HEK293 (cell line): ENCODE data around the gene NAP1L1.

Source experiments
- CTCF ChIA-PET: fragments of 350-600 bp; formaldehyde crosslinking; extraction: SDS; loops from one replicate; lab custom pipeline; 2021; ENCODE audit warnings: antibody characterized with exemption; lab: Yijun Ruan, JAX
- POLR2A ChIA-PET: fragments of 300-600 bp; formaldehyde crosslinking; extraction: SDS; loops from one replicate; lab custom pipeline; 2020; ENCODE audit warnings: antibody characterized with exemption, inconsistent platforms; lab: Yijun Ruan, JAX
- H3K27ac ChIP-seq: fragments of 200-500 bp; sonication (Bioruptor generic); 2 replicates; pipeline ENCODE4 v1.5.1; 2014; ENCODE audit warnings: low read depth, low read length, control low read depth, inconsistent platforms; ENCODE audit errors: extremely low read depth
- H3K36me3 ChIP-seq, 2 experiments: fragments of 200-500 bp in 1 of 2; sonication (Bioruptor generic) in 1 of 2; 1 replicate in 1 of 2; 2 replicates in 1 of 2; pipeline ENCODE4 v1.5.1; 2014 to 2017; ENCODE audit warnings: inconsistent platforms in 2 of 2, low read length in 2 of 2; ENCODE audit not compliant: control insufficient read depth in 2 of 2, insufficient read depth in 1 of 2
- H3K4me1 ChIP-seq: fragments of 200-500 bp; sonication (Bioruptor generic); 2 replicates; pipeline ENCODE4 v1.5.1; 2014; ENCODE audit warnings: mild to moderate bottlenecking, low read length, inconsistent platforms; ENCODE audit not compliant: control insufficient read depth, insufficient read depth
- H3K4me3 ChIP-seq: 2 replicates; pipeline ENCODE4 v1.5.1; 2011; ENCODE audit warnings: low read depth, mild to moderate bottlenecking, control low read depth, low read length, moderate library complexity
- H3K9me3 ChIP-seq: fragments of 200-500 bp; sonication (Bioruptor generic); 2 replicates; pipeline ENCODE4 v1.5.1; 2014; ENCODE audit warnings: low read depth, low read length, inconsistent platforms; ENCODE audit not compliant: control insufficient read depth, insufficient read depth
- BCL11A ChIP-seq: fragments of 450-650 bp; formaldehyde crosslinking; IDR thresholded peaks from 2 replicates; pipeline ENCODE4 v1.5.1; 2016; ENCODE audit warnings: low read depth, missing biosample characterization, missing genetic modification characterization
- HOXC10 ChIP-seq: sonication (generic); formaldehyde crosslinking; IDR thresholded peaks from 2 replicates; pipeline ENCODE4 v1.8.1; 2023; ENCODE audit warnings: mild to moderate bottlenecking, missing genetic modification reagents
- MZF1 ChIP-seq: fragments of 450-650 bp; formaldehyde crosslinking; IDR thresholded peaks from 2 replicates; pipeline ENCODE4 v1.5.1; 2017; ENCODE audit warnings: missing biosample characterization, missing genetic modification characterization, borderline replicate concordance
- SCRT2 ChIP-seq: fragments of 450-650 bp; formaldehyde crosslinking; IDR thresholded peaks from 2 replicates; pipeline ENCODE4 v1.5.1; 2016; ENCODE audit warnings: missing biosample characterization, missing genetic modification characterization
- SP2 ChIP-seq: fragments of 450-650 bp; formaldehyde crosslinking; IDR thresholded peaks from 2 replicates; pipeline ENCODE4 v1.5.1; 2016; ENCODE audit warnings: missing biosample characterization, missing genetic modification characterization
- ZBTB1 ChIP-seq: fragments of 450-650 bp; formaldehyde crosslinking; IDR thresholded peaks from 2 replicates; pipeline ENCODE4 v1.5.1; 2016; ENCODE audit warnings: missing biosample characterization, missing genetic modification characterization
- ZFP3 ChIP-seq: fragments of 450-650 bp; formaldehyde crosslinking; IDR thresholded peaks from 2 replicates; pipeline ENCODE4 v1.5.1; 2016; ENCODE audit warnings: low read depth, missing biosample characterization, missing genetic modification characterization
- ZFP69B ChIP-seq: fragments of 450-650 bp; formaldehyde crosslinking; IDR thresholded peaks from 2 replicates; pipeline ENCODE4 v1.5.1; 2016; ENCODE audit warnings: missing biosample characterization, missing genetic modification characterization
- ZNF10 ChIP-seq: fragments of 450-650 bp; formaldehyde crosslinking; IDR thresholded peaks from 2 replicates; pipeline ENCODE4 v1.5.1; 2017; ENCODE audit warnings: missing biosample characterization, missing genetic modification characterization
- ZNF146 ChIP-seq: fragments of 450-650 bp; formaldehyde crosslinking; IDR thresholded peaks from 2 replicates; pipeline ENCODE4 v1.5.1; 2016; ENCODE audit warnings: missing biosample characterization, missing genetic modification characterization
- ZNF175 ChIP-seq: fragments of 450-650 bp; formaldehyde crosslinking; IDR thresholded peaks from 2 replicates; pipeline ENCODE4 v1.5.1; 2016; ENCODE audit warnings: missing biosample characterization, missing genetic modification characterization
- ZNF24 ChIP-seq: fragments of 450-650 bp; formaldehyde crosslinking; IDR thresholded peaks from 2 replicates; pipeline ENCODE4 v1.5.1; 2016; ENCODE audit warnings: missing biosample characterization, missing genetic modification characterization
- ZNF292 ChIP-seq: fragments of 450-650 bp; formaldehyde crosslinking; IDR thresholded peaks from 2 replicates; pipeline ENCODE4 v1.5.1; 2016; ENCODE audit warnings: low read depth, missing biosample characterization, missing genetic modification characterization, borderline replicate concordance
- ZNF366 ChIP-seq: fragments of 450-650 bp; formaldehyde crosslinking; conservative IDR thresholded peaks from 2 replicates; pipeline ENCODE4 v1.5.1; 2016; ENCODE audit warnings: missing biosample characterization, missing genetic modification characterization
- ZNF404 ChIP-seq: fragments of 450-650 bp; formaldehyde crosslinking; IDR thresholded peaks from 2 replicates; pipeline ENCODE4 v1.5.1; 2017; ENCODE audit warnings: missing biosample characterization, missing genetic modification characterization
- ZNF560 ChIP-seq: fragments of 450-650 bp; formaldehyde crosslinking; IDR thresholded peaks from 2 replicates; pipeline ENCODE4 v1.5.1; 2017; ENCODE audit warnings: missing biosample characterization, missing genetic modification characterization, borderline replicate concordance
- ZNF610 ChIP-seq: fragments of 450-650 bp; formaldehyde crosslinking; IDR thresholded peaks from 2 replicates; pipeline ENCODE4 v1.5.1; 2016; ENCODE audit warnings: missing biosample characterization, missing genetic modification characterization, borderline replicate concordance
- ZNF624 ChIP-seq: fragments of 450-650 bp; formaldehyde crosslinking; IDR thresholded peaks from 2 replicates; pipeline ENCODE4 v1.5.1; 2017; ENCODE audit warnings: missing biosample characterization, missing genetic modification characterization
- ZNF629 ChIP-seq: fragments of 450-650 bp; formaldehyde crosslinking; IDR thresholded peaks from 2 replicates; pipeline ENCODE4 v1.5.1; 2017; ENCODE audit warnings: missing biosample characterization, missing genetic modification characterization
- ZNF707 ChIP-seq: fragments of 450-650 bp; formaldehyde crosslinking; IDR thresholded peaks from 2 replicates; pipeline ENCODE4 v1.5.1; 2016; ENCODE audit warnings: missing biosample characterization, missing genetic modification characterization
- TF ChIP-seq, protein P1 (sequence below): IDR thresholded peaks from 2 replicates; pipeline ENCODE4 v1.6.1; 2011; ENCODE audit warnings: mild to moderate bottlenecking, low read depth, low read length, borderline replicate concordance
- TF ChIP-seq, protein P2 (sequence below): fragments of 450-650 bp; formaldehyde crosslinking; conservative IDR thresholded peaks from 2 replicates; pipeline ENCODE4 v1.5.1; 2016; ENCODE audit warnings: low read depth, missing biosample characterization, missing genetic modification characterization

The NAP1L1 gene

DNA sequence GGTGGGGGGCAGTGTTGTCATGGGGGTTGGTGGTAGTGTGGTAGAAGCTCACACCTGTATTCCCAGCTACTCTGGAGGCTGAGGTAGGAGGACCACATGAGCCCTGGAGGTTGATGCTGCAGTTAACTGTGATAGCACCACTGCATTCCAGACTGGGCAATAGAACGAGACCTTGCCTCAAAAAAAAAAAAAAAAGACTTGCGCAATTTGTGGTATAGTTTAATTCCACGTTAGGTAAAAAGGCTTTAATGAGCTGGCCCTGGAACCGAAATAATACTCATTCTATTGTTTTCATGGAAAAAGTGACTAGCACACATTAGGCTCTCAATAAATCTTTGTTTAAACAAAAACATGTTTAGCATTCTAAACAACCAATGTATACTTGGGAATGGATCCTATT is 25.4 kb upstream of the NAP1L1 start:
- Histone ChIP-seq H3K36me3 (no peaks in the 10 kb centered on the region), H3K27ac (no peak overlapping the region), H3K9me3 (no peaks in the 10 kb centered on the region), H3K4me1 (no peaks in the 10 kb centered on the region), H3K4me3 (no peak overlapping the region)
- ChIA-PET POLR2A (interaction anchor here (0.6 kb wide), 1 partner anchor 17 kb away, joined by 4 read pairs; no protein-coding TSS in a partner anchor), CTCF (interaction anchor here (0.6 to 1.5 kb wide), 3 partner anchors 10 to 719 kb away, joined by 3 read pairs; partner anchors contain the start of gene GLIPR1L2)
- TF ChIP-seq ZNF560 (no peak), ZNF404 (tag by site-specific recombination) (no peak), ZNF629 (no peak), ZNF146 (no peak), ZNF366 (no peak), ZNF624 (tag by site-specific recombination) (no peak), ZNF24 (tag by site-specific recombination) (no peak), BCL11A (tag by site-specific recombination) (no peak), ZBTB1 (tag by site-specific recombination) (no peak), ZNF10 (tag by site-specific recombination) (no peak), ZNF175 (tag by site-specific recombination) (no peak)
- TF ChIP-seq, protein P1, sequence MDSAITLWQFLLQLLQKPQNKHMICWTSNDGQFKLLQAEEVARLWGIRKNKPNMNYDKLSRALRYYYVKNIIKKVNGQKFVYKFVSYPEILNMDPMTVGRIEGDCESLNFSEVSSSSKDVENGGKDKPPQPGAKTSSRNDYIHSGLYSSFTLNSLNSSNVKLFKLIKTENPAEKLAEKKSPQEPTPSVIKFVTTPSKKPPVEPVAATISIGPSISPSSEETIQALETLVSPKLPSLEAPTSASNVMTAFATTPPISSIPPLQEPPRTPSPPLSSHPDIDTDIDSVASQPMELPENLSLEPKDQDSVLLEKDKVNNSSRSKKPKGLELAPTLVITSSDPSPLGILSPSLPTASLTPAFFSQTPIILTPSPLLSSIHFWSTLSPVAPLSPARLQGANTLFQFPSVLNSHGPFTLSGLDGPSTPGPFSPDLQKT = no peak

DNA sequence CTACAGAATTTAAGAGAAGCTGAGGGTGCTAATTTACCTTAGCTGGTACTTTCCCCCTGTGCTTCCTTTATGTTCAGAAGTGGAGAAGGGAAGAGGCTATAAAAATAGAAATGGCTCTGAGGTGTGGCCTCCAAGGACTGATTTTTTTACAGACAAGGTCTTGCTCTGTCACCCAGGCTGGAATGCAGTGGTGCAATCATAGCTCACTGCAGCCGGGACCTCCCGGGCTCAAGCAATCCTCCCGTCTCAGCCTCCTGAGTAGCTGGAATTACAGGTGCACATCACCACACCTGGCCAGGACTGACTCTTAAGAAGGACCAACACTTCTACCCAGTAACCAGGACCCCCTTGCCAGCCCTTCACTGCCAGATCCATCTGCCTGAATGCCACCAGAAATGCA is 23.9 kb upstream of the NAP1L1 start:
- ChIA-PET CTCF (interaction anchor here (0.9 kb wide), 1 partner anchor 478 kb away, joined by 4 read pairs; no protein-coding TSS in a partner anchor), POLR2A (no interaction called here)
- Histone ChIP-seq H3K4me3 (no peak overlapping the region), H3K9me3 (no peaks in the 10 kb centered on the region), H3K27ac (no peak overlapping the region), H3K36me3 (no peaks in the 10 kb centered on the region), H3K4me1 (no peaks in the 10 kb centered on the region)
- TF ChIP-seq ZNF707 (tag by site-specific recombination) (no peak), HOXC10 (CRISPR knock-in tag) (no peak), ZFP69B (tag by site-specific recombination) (no peak), ZNF629 (no peak), ZNF292 (no peak), ZNF610 (tag by site-specific recombination) (no peak), MZF1 (tag by site-specific recombination) (no peak), ZNF624 (tag by site-specific recombination) (no peak), ZFP3 (no peak), SP2 (no peak), SCRT2 (tag by site-specific recombination) (no peak)
- TF ChIP-seq, protein P2, sequence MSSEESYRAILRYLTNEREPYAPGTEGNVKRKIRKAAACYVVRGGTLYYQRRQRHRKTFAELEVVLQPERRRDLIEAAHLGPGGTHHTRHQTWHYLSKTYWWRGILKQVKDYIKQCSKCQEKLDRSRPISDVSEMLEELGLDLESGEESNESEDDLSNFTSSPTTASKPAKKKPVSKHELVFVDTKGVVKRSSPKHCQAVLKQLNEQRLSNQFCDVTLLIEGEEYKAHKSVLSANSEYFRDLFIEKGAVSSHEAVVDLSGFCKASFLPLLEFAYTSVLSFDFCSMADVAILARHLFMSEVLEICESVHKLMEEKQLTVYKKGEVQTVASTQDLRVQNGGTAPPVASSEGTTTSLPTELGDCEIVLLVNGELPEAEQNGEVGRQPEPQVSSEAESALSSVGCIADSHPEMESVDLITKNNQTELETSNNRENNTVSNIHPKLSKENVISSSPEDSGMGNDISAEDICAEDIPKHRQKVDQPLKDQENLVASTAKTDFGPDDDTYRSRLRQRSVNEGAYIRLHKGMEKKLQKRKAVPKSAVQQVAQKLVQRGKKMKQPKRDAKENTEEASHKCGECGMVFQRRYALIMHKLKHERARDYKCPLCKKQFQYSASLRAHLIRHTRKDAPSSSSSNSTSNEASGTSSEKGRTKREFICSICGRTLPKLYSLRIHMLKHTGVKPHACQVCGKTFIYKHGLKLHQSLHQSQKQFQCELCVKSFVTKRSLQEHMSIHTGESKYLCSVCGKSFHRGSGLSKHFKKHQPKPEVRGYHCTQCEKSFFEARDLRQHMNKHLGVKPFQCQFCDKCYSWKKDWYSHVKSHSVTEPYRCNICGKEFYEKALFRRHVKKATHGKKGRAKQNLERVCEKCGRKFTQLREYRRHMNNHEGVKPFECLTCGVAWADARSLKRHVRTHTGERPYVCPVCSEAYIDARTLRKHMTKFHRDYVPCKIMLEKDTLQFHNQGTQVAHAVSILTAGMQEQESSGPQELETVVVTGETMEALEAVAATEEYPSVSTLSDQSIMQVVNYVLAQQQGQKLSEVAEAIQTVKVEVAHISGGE (tag by site-specific recombination) = no peak
